ENCODE measurements around the gene MAP3K21. TPM values are rescaled to one million over a fixed set of nuclear protein-coding genes. Genes with fewer than 3 reads are reported as not detected.

Gene MAP3K21
- polyA plus RNA-seq, 1 donor: 0.27 TPM

Other genes starting within 250 kb of the MAP3K21 start
- gene PCNX2, start 32.0 kb upstream of the MAP3K21 start, polyA plus RNA-seq (ENCODE audit: insufficient read length): 2.2 TPM

Data from hindlimb muscle (tissue), 1 donor.